GM10847 (cell line): ENCODE measurements around the gene CSNK2A1.

Experiments
- POLR2A ChIP-seq: IDR thresholded peaks from 2 replicates; pipeline ENCODE4 v1.6.1; 2011; ENCODE audit not compliant: insufficient read length; ENCODE audit errors: extremely low read depth

CSNK2A1 gene

DNA sequence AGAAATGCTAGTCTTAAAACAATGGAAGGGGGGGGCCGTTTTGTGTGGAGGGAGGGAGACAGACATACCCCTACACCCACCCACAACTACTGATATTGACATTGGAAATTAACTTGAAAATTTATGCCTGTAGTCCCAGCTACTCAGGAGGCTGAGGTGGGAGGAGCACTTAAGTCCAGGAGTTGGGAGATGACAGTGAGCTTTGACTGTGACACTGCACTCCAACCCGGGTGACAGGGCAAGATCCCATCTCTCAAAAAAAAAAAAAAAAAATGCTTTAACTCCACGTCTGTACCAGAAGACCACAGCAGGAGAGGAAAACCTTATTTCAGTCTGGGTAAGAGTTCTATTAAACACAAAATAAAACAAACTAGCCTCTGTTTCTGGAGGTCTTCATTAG is 83.4 kb downstream of the CSNK2A1 start:
- TF ChIP-seq POLR2A: no peak

DNA sequence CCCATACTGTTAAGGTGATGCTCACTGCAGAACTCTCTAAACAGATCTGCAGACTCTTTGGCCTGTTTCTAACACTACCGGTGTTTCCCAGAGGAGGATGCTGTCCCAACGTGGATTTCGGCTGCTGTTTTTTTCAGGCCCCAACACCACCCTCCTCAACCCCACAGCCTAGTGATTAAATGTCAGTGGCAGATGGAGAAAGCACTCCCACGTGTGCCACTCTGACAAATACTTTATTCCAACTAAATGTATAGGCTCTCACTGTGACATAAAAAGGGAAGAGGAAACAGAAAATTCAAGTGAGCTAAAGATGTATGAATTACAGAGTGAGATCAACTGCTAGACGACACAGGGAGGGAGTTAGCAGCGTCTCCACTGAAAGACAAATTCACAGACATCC is 84.8 kb downstream of the CSNK2A1 start:
- no peak for TF ChIP-seq POLR2A

DNA sequence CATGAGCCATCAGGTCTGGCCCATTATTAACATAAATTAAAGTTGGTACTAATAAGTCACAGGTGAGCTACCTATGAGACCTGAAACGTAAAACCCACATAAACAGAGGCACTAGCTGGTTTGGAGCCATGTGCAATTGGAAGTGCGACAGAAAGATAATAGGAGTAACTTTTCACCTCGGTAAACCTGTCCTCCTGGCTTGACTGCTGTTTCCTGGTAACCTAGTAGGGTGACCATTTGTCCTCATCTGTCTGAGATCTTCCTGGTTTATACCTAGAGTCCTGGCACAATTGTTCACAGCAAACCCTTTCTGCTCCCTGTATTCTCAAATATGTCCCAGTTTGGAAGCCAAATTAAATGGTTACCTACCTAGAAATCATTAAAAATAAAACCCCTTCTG is 88.6 kb downstream of the CSNK2A1 start:
- TF ChIP-seq POLR2A: no peak

DNA sequence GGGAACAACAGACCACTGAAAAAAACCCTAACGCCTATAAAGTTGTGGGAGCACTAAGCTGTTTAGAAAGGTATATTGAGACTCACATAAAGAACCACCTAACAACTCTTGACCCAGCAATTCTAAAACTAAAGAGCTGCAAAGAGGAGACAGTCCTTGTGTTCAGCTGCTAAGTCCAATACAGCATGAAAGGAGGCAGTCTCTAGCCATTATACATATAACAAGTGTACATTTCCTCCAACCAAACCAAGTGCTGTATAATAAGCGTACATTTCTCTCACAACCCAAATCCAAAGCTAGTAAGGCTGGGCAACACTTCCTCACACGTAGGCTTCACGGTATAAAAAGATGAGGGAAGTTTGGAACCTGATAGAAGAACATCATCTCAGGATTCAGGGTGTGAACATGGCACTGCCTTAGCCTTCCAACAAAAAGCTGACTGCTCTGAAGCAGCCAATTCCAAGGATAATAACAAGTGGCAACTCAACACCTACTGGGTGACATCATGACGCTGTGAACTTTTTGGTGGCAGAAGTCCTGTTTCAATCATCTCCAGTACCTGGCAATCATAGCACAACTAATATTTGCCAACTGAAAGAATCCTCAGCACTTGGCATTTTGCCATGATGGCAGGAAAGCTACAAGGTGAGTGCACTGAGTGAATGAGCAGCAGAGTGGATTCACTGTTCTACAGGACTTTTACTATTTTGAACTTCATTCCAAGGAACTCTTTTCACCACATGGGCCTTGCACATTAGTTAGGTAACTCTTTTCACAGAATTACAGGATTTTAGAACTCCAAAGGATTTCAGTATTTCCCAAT is 97.9 kb downstream of the CSNK2A1 start:
- TF ChIP-seq POLR2A: no peak

DNA sequence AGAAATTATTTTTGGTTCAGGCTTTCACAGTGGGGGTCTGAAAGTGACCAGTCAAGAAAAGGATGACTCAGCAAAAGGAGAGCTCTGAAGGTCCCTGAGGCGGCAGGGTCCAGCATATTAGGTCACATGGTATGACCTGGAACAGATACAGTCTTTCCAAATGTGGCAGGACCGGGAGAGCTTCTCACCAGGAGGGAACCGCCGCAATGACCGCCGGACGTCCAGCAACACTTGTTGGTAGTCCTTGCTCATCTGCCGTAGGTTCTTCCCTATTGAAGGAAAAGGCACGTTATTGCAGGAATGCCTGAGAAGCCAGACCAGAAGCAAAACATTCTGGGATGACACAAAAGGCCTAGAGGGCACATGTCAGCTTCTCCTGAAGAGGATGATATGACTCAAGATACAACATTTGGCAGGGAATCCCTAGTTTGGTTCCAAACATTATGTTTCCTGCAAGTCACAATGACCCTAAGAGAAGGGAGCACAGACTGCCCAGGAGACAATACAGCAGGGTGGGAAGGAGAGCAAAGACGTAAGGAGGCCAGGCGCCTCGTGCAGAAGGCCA is 98.6 kb downstream of the CSNK2A1 start:
- TF ChIP-seq POLR2A: no peak

DNA sequence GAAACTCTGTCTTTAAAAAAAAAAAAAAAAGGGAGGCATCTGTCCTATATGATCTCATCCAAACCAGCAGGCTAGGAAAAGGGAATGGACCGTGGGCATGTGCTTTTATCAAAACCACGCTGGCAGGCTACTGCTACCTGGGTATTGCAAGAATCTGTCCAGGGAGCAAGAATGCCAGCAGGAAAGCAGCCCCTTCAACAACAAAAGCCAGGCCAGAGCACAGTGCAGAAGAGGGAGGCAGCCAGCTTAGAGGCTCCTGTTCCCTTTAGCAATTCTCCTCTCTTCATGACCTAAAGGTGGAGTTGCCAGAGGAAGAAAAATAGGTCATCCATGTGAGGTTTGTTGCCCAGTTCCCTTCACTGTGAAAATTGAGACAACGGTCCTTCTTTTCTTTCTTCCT is 99.5 kb downstream of the CSNK2A1 start:
- no peak for TF ChIP-seq POLR2A

DNA sequence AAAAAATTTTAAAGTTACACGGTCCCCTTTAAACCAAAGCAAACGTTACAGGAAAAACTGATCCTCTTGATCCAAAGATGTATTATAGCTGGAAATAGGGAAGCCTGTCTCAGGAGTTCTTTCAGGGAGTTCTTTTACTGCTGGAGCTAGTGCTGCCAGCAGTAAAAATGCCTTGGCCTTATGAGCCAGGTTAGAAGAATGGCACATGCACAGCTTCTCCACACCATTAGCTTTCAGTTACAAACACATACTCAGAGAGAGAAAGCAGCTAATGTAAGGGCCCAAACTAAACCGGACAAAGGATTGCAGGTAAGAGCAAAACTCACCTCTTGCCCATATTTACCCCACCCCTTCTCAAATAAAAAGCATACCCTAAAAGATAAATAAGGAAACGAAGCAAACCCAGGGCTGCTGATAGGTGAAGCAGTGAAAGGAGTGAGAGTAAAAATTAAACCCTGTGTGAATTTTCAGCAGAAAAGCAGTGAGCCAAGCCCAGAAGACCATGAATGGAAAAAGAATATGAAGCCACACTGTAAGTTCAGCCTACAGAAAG is 100.3 kb downstream of the CSNK2A1 start:
- TF ChIP-seq POLR2A: no peak

DNA sequence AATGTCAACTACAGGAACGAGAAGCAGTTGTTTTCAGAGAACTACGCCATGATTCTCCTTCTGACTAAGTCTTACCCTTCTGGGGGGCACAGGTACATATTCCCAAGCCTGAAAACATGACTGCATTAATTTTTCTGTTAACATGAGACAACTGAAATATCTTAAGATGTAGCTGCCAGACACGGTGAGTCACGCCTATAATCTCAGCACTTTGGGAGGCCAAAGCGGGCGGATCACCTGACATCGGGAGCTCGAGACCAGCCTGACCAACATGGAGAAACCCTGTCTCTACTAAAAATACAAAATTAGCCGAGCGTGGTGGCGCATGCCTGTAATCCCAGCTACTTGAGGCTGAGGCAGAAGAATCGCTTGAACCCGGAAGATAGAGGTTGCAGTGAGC is 103.0 kb downstream of the CSNK2A1 start:
- TF ChIP-seq POLR2A: no peak

DNA sequence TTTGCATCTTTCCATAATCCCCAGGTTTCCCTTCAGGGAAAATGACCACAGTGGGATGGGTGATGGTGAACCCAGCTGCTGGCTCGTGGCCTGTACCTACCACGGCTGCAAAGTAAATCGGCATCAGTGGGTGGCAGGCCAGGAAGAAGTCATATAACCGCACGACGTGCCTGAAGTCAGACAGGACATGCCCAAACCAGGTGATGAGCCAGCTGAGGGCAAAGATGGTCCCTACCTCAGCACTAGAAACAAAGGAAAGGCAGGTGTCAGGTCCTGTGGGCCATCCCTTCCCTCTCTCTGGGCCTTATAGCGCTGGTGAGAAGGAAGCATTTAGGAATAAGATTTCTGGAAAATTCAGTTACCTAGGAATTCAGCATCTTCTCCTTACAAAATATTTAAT is 103.4 kb downstream of the CSNK2A1 start:
- no peak for TF ChIP-seq POLR2A

DNA sequence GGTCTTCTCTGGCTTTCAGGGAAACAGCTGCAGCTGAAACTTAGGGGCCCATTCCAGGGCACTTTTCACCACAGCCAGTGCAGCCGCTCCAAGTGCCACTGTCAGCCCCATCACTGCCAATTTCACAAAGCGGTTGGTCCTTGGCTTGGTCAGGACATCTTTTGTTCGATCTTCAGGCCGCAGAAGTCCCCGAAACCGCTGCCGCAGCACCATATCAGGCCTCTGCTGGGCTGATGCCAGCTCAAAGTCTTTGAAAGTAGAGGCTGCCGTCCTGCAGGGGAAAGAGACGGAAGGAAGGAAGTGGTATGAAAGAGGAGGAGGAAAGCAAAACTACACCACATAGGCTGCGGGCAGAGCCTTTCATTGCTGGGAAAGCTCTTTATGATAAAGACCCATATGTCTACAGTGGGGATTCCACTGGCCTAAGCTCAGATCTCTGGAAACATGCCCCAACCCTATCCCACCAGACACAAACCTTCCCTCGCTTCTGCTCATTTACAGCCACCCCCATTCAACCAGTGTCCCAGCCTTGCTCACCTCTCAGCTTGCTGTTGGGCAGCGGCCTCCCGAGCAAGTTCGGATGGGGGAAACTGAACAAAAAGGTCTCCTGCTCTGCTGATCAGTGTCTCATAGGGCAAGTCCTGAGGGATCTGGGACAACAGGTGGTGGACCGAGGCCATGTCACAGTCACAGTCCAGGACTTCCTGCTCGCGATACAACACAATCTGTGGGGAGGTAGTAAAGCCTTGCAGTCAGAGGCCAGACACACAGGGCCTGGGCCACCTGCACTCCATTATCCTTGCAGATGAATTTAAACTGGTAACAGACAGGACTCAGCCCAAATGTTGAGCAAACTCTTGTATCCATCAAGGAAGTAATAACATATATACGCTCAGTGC is 104.8 kb downstream of the CSNK2A1 start:
- no peak for TF ChIP-seq POLR2A

DNA sequence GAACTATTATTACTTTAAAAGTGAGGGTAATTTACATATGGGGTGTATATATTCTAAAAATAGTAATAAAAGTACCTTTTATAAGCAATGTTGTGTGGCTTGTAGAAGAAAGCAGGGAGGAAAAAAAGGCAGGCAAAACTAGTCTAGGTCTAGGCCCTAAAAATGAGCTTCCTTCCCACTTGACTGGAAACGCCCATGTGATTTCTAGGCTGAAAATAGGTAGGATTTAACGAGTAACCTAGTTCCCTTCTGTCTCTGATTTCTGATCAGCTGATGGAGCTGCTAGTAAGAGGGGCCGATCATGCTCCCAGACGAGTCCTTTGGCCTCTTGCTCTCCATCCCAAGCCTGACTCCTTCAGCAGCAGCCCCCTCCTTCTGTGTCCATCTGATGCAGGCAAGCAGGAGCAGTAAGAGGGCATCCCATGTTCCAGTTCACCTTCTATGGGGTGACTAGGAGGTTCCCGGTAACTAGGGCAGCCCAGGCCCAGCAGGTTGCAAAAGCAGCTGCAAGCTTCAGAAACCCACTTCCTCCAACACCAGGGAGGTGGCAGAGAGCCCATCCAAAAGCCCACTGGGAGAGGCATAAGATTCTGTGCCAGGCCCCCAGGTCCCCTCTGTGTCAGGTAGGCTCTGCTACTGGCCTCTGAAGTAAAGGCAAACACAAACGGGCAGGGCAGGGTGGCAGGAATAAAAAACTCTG is 105.7 kb downstream of the CSNK2A1 start:
- TF ChIP-seq POLR2A: no peak

DNA sequence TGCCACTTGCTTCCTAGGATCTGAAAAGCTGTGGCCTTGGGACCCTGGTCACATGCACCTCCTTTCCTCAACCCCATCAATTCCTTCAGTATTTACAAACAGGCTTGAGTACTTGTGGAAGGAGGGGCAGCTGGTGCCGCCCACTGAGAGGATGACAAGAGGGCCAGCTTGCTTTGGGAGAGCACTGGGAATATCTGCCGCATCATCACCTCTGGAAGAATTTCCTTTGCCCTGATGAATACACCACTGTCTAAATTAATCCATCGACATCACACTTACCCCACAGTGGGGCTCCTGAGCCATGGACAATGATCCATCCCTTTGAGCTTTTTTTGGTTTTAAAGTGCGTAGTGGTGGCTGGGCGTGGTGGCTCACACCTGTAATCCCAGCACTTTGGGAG is 107.1 kb downstream of the CSNK2A1 start:
- no peak for TF ChIP-seq POLR2A

DNA sequence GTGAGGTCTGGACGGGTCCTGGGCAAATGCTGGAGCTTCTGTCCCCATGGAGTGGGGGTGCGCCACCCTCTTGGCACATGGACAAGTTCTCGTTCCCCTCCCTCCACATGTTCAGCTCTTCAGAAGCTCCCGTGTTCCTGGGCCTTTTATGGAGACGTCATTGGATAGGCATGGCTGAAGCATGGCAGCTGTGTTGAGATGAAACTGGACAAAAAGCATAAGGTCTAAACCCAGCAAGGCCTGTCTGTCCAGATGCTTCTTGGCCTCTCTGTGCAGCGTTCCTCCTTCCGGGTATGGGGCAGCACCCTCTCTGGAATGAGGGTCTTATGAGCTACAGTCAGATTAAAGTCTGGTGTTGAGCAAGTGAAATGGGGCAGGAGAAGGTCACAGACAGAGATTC is 108.0 kb downstream of the CSNK2A1 start:
- no peak for TF ChIP-seq POLR2A

DNA sequence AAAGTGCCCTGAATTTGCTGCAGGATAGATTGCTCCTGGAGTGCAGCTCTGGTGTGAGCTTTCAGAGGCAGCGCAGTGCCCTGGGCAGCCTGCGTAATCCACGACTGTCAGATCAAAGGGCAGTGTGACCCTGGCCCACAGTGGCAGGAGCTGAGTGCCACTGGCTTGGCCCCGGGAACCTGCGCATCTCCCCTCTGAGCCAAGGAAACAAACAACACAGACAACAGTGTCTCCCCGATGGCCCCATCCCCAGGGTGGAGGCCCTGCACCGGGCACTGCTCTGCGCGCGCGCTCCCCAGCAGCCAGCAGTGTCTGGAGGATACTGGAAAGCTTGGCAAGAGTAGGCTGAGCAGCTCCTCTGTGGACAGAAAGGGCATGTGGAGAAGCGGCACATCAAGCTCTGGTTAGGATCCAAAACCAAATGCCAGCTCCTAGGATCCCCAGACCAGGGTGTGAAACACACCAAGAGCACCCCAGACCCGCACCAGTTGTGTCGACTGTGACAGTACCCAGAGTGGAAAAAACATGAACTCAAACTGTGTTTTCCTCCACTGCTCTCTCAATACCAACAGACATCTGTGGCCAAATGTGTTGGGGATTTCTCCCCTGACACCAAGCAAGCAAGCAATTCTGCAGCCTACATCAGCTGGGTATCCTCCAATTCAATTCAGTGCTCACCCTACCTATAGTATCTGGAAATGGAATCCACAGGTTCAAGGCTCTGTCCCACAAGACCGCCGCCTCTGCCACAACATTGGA is 108.8 kb downstream of the CSNK2A1 start:
- no peak for TF ChIP-seq POLR2A

DNA sequence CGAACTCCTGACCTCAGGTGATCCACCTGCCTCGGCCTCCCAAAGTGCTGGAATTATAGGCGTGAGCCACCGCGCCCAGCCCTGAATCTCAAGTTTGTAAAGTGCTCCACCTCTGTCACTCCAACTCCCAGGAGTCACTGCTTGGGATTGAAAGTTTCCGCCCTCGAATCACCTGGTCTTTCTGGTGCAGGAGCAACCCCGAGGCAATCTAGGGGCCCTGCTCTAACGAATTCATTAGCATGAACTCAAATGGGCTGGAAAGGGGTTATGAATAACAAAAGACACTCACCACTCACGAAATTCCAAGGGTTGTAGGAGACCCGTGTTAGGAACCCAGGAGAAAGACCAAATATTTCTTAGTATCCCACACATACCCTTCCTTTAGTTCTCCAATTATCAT is 109.4 kb downstream of the CSNK2A1 start:
- TF ChIP-seq POLR2A: no peak
